Endothelial cell of umbilical vein (primary cell): Measurements from ENCODE around the gene THOC5. TPM values are rescaled to one million over a fixed set of nuclear protein-coding genes. Genes with fewer than 3 reads are reported as not detected.
A peak's percentile ranks its signal among the peaks of the same experiment; 100 is the strongest.

ENCODE experiments used
- BruUV-seq: library from RNA; stranded (reverse); fragments of 400-500 nt; replicated peaks from 2 replicates; lab custom pipeline; 2021; lab: Mats Ljungman, UMichigan
- CTCF ChIA-PET: fragments of 300-600, 350-600 bp; sonication (Branson Sonifier 250); formaldehyde crosslinking; loops from one replicate; lab custom pipeline; 2021; ENCODE audit warnings: antibody characterized with exemption, inconsistent platforms; lab: Charles Lee
- POLR2A ChIA-PET: fragments of 300-600, 350-600 bp; sonication (Branson Sonifier 250); formaldehyde crosslinking; loops from one replicate; lab custom pipeline; 2021; ENCODE audit warnings: antibody characterized with exemption, inconsistent platforms; lab: Charles Lee
- DNase-seq: peaks from one replicate; pipeline ENCODE4 v3.0.0-alpha.2; 2011; ENCODE audit warnings: low read depth, low spot score
- FAIRE-seq: peaks from 2 replicates; lab custom pipeline; 2011; peaks lifted over from hg19 to GRCh38; lab: Jason Lieb, UNC
- H2AFZ ChIP-seq: 2 replicates; pipeline ENCODE4 v1.6.0; 2012; ENCODE audit warnings: low read depth, low read length, control low read depth, inconsistent platforms
- H3K27ac ChIP-seq: 2 replicates; pipeline ENCODE4 v1.5.1; 2011; ENCODE audit warnings: low read depth, mild to moderate bottlenecking, control low read depth, low read length, moderate library complexity; ENCODE audit not compliant: insufficient read depth
- H3K27me3 ChIP-seq, 2 experiments: 2 replicates each; pipeline versions ENCODE4 v1.6.0 to v1.6.1; 2011; ENCODE audit warnings: low read length in 2 of 2, mixed read lengths in 1 of 2; ENCODE audit not compliant: control insufficient read depth in 2 of 2, insufficient read depth in 2 of 2
- H3K36me3 ChIP-seq, 2 experiments: 2 replicates in 1 of 2; 3 replicates in 1 of 2; pipeline ENCODE4 v1.5.1; 2011; ENCODE audit warnings: low read length in 2 of 2, mild to moderate bottlenecking in 1 of 2, moderate library complexity in 1 of 2; ENCODE audit not compliant: control insufficient read depth in 2 of 2, insufficient read depth in 2 of 2; ENCODE audit errors: extremely low read depth in 1 of 2
- H3K4me1 ChIP-seq: 3 replicates; pipeline ENCODE4 v1.5.1; 2011; ENCODE audit warnings: mild to moderate bottlenecking, low read length; ENCODE audit not compliant: control insufficient read depth, insufficient read depth; ENCODE audit errors: extremely low read depth
- H3K4me2 ChIP-seq: 2 replicates; pipeline ENCODE4 v1.6.1; 2011; ENCODE audit warnings: low read length, control low read depth, mixed read lengths; ENCODE audit not compliant: insufficient read depth
- H3K4me3 ChIP-seq, 3 experiments: fragments of 200-600 bp in 1 of 3; sonication (generic), shearing (Covaris generic) in 1 of 3; replicated peaks in 1 of 3; 2 replicates each; pipeline ENCODE4 v1.5.1; 2011 to 2016; ENCODE audit warnings: control low read depth in 3 of 3, low read length in 3 of 3, mild to moderate bottlenecking in 2 of 3, inconsistent platforms in 1 of 3, low read depth in 1 of 3, moderate library complexity in 1 of 3; ENCODE audit not compliant: insufficient read depth in 1 of 3
- H3K79me2 ChIP-seq: 2 replicates; pipeline ENCODE4 v1.6.0; 2012; ENCODE audit warnings: low read length, inconsistent platforms; ENCODE audit not compliant: control insufficient read depth, insufficient read depth
- H3K9ac ChIP-seq: replicated peaks from 2 replicates; pipeline ENCODE3; 2011; ENCODE audit warnings: low read length, control low read depth; ENCODE audit not compliant: insufficient read depth; ENCODE audit errors: extremely low read depth
- H3K9me1 ChIP-seq: replicated peaks from 3 replicates; pipeline ENCODE4 v1.6.0; 2011; ENCODE audit warnings: mild to moderate bottlenecking, low read length; ENCODE audit not compliant: control insufficient read depth, insufficient read depth; ENCODE audit errors: extremely low read depth
- H3K9me3 ChIP-seq: replicated peaks from 2 replicates; pipeline ENCODE4 v1.5.1; 2012; ENCODE audit warnings: low read length, inconsistent platforms; ENCODE audit not compliant: control insufficient read depth, insufficient read depth
- H4K20me1 ChIP-seq: replicated peaks from 2 replicates; pipeline ENCODE3; 2011; ENCODE audit warnings: mild to moderate bottlenecking, low read length; ENCODE audit not compliant: control insufficient read depth, insufficient read depth; ENCODE audit errors: extremely low read depth
- EZH2 ChIP-seq: IDR thresholded peaks from 2 replicates; pipeline ENCODE4 v1.6.1; 2012; ENCODE audit warnings: borderline replicate concordance, low read depth, mild to moderate bottlenecking, moderate library complexity, low read length, inconsistent platforms; ENCODE audit not compliant: severe bottlenecking
- FOS ChIP-seq: IDR thresholded peaks from 2 replicates; pipeline ENCODE4 v1.6.1; 2011; ENCODE audit warnings: mild to moderate bottlenecking, low read length, moderate library complexity, borderline replicate concordance; ENCODE audit not compliant: insufficient read depth
- GATA2 ChIP-seq: IDR thresholded peaks from 2 replicates; pipeline ENCODE4 v1.7.0; 2011; ENCODE audit warnings: low read depth, mild to moderate bottlenecking, moderate library complexity, mixed read lengths, low read length; ENCODE audit not compliant: insufficient read length, insufficient read depth
- JUN ChIP-seq: IDR thresholded peaks from 2 replicates; pipeline ENCODE4 v1.6.1; 2011; ENCODE audit warnings: borderline replicate concordance, low read depth; ENCODE audit not compliant: insufficient read length, insufficient read depth
- MYC ChIP-seq: IDR thresholded peaks from one replicate; pipeline ENCODE4 v1.6.1; 2011; ENCODE audit warnings: mild to moderate bottlenecking, low read depth, low read length
- POLR2A ChIP-seq: IDR thresholded peaks from 2 replicates; pipeline ENCODE4 v1.6.1; 2012; ENCODE audit warnings: low read depth, mild to moderate bottlenecking, control low read depth, low read length
- POLR2AphosphoS5 ChIP-seq: IDR thresholded peaks from 2 replicates; pipeline ENCODE4 v1.6.1; 2012; ENCODE audit warnings: low read depth, mild to moderate bottlenecking, control low read depth, low read length, moderate library complexity; ENCODE audit not compliant: insufficient read depth
- dilution Hi-C: fragments of 300-500 bp; cut with MboI; formaldehyde crosslinking; loops from one replicate; pipeline ENCODE4 v1.15.0; 2019; ENCODE audit warnings: low sequenced_read_pairs; ENCODE audit not compliant: extremely low pct_ligation_motif_present
- intact Hi-C: fragments of 100-400 bp; cut with micrococcal nuclease; formaldehyde crosslinking; loops from one replicate; pipeline ENCODE4 v1.10.0; 2022
- polyA plus RNA-seq, 4 experiments: library from polyadenylated mRNA; depleted of rRNA in 3 of 4; stranded (reverse) in 3 of 4; unstranded in 1 of 4; fragments of >200 nt; gene quantifications; 2 replicates each; pipeline versions ENCODE4 v1.2.1 to v1.2.3, GENCODE V29; 2011 to 2012; ENCODE audit warnings: missing spikeins in 1 of 4
- total RNA-seq: library from RNA; stranded (reverse); gene quantifications from 2 replicates; pipeline ENCODE4 v1.2.3, GENCODE V29; 2021
- TF ChIP-seq, protein P1 (sequence below), 2 donors: IDR thresholded peaks; 1 replicate in 1 of 2; 2 replicates in 1 of 2; pipeline ENCODE4 v1.5.1; 2011; ENCODE audit warnings: low read length in 2 of 2, mild to moderate bottlenecking in 2 of 2, moderate library complexity in 2 of 2, control low read depth in 1 of 2, inconsistent platforms in 1 of 2, low read depth in 1 of 2; ENCODE audit not compliant: insufficient read depth in 1 of 2; ENCODE audit errors: extremely low read depth in 1 of 2
- TF ChIP-seq, protein P2 (sequence below): IDR thresholded peaks from 2 replicates; pipeline ENCODE4 v1.6.1; 2011; ENCODE audit not compliant: insufficient read depth, insufficient read length

The THOC5 gene
- total and polyA plus RNA-seq, 2 donors (not counting 3 experiments of a cell fraction or from before 2014, with no cell fraction given): 35.0 to 82.9 TPM

GRCh38 chr22:29539105-29539504 lies 14.5 kb downstream of the THOC5 start:
- H3K4me1 ChIP-seq: peaks cover 9% of the 10 kb centered on the region
- BruUV-seq: no TSS peak
- H3K9me3 ChIP-seq: no peaks in the 10 kb centered on the region
- peak overlapping the region; percentile 1 for H3K27ac ChIP-seq
- intact Hi-C loops: no loop called here
- H3K9me1 ChIP-seq: no peaks in the 10 kb centered on the region
- H3K27me3 ChIP-seq: no peaks in the 10 kb centered on the region
- no peaks in the 10 kb centered on the region for H3K79me2 ChIP-seq
- no peak for TF ChIP-seq GATA2
- TF ChIP-seq EZH2: no peak
- TF ChIP-seq JUN: no peak
- TF ChIP-seq, protein P1, sequence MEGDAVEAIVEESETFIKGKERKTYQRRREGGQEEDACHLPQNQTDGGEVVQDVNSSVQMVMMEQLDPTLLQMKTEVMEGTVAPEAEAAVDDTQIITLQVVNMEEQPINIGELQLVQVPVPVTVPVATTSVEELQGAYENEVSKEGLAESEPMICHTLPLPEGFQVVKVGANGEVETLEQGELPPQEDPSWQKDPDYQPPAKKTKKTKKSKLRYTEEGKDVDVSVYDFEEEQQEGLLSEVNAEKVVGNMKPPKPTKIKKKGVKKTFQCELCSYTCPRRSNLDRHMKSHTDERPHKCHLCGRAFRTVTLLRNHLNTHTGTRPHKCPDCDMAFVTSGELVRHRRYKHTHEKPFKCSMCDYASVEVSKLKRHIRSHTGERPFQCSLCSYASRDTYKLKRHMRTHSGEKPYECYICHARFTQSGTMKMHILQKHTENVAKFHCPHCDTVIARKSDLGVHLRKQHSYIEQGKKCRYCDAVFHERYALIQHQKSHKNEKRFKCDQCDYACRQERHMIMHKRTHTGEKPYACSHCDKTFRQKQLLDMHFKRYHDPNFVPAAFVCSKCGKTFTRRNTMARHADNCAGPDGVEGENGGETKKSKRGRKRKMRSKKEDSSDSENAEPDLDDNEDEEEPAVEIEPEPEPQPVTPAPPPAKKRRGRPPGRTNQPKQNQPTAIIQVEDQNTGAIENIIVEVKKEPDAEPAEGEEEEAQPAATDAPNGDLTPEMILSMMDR (IDR thresholded peaks at IDR 0.05; ENCODE audit: extremely low read depth in 1 of 2, insufficient read depth in 1 of 2, low read depth in 1 of 2, low read length in 2 of 2): no peak
- TF ChIP-seq, protein P2, sequence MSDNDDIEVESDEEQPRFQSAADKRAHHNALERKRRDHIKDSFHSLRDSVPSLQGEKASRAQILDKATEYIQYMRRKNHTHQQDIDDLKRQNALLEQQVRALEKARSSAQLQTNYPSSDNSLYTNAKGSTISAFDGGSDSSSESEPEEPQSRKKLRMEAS: no peak
- TF ChIP-seq POLR2A: no peak
- TF ChIP-seq FOS: no peak
- no peak for TF ChIP-seq MYC
- TF ChIP-seq POLR2AphosphoS5: no peak
- H2AFZ ChIP-seq: no peak overlapping the region
- dilution Hi-C loops: no loop called here
- FAIRE-seq: peak; percentile 86
- H4K20me1 ChIP-seq: no peaks in the 10 kb centered on the region
- no peak overlapping the region for H3K9ac ChIP-seq
- H3K4me2 ChIP-seq: peak overlapping the region; percentile 7
- DNase-seq: peak; percentile 32
- ChIA-PET POLR2A (no interaction called here), CTCF (interaction anchor here (0.9 to 1.7 kb wide), 3 partner anchors 10 to 18 kb away, joined by 3 to 4 read pairs (median 4); partner anchors contain the start of gene THOC5)
- peaks cover 11 to 26% of the 10 kb centered on the region in 2 experiments for H3K36me3 ChIP-seq
- H3K4me3 ChIP-seq: no peak overlapping the region
